ENCODE measurements around the gene PIAS1. TPM values are rescaled to one million over a fixed set of nuclear protein-coding genes. Genes with fewer than 3 reads are reported as not detected.
"Not testable (repeated sequence)": the region's sequence is repeated elsewhere in the genome, so short reads cannot be mapped to it uniquely, and the experiment has no call there.

PIAS1 gene
- total RNA-seq, 4 donors from 2014 or later = 19.9 to 69.2 (median 26.6) TPM

DNA sequence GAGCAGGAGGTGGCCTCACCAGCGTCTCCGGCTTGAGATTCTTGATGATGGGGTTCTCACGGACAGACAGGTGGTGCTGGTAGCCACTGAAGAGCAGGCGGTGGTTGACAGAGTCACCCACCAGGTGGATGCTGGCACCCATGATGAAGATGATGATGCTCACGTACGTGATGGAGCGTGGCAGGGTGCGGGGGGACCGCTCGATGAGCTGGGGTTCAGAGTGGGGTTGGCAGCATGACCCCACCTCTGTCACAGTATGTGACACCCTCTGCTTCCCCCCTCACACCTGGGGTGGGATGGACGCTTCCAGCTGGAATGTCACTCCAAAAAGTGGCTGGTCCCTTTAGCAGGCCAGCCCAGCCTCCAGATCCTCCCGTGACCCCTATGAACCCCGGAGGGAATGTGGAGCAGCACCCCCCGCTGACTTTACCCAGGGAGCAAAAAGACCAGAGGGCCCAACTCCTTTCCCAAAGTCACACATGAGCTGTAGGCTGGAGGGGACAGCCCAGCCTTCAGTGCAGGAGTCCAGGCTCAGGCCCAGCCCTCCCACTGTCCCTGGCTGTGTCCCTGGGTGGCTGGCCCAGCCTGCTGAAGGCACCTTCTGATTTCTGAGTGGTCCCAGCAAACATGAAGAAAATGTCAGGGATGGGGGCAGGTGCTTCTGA lies 157.7 kb downstream of the PIAS1 start:
- no peaks in the 10 kb centered on the region for H3K27me3 ChIP-seq
- no peak for DNase-seq
- H3K9me3 ChIP-seq = no peaks in the 10 kb centered on the region
- H3K27ac ChIP-seq = no peak overlapping the region
- peaks cover 0 to 33% (median 0%) of the 10 kb centered on the region in 3 donors for H3K36me3 ChIP-seq
- intact Hi-C loops (cut with DNase I) = loop anchor here (10.0 kb wide), 1 partner anchor 347 kb away; no protein-coding TSS in a partner anchor
- no peak overlapping the region for H3K4me3 ChIP-seq
- peaks cover 0 to 12% (median 5%) of the 10 kb centered on the region in 3 donors for H3K4me1 ChIP-seq
- WGBS, 2 donors = 93 to 96% methylated on average over 8 to 11 of the region's 14 CpGs
- TF ChIP-seq POLR2A (IDR thresholded peaks at IDR 0.05) = no peak
- TF ChIP-seq CTCF (IDR thresholded peaks at IDR 0.05) = no peak

GRCh38 chr15:68213491-68213845 lies 159.4 kb downstream of the PIAS1 start:
- intact Hi-C loops (cut with DNase I) = loop anchor here (10.0 kb wide), 1 partner anchor 349 kb away; no protein-coding TSS in a partner anchor
- not testable (repeated sequence) for DNase-seq, H3K27ac ChIP-seq, H3K27me3 ChIP-seq, H3K9me3 ChIP-seq, H3K4me3 ChIP-seq
- peaks cover 0 to 47% (median 0%) of the 10 kb centered on the region in 3 donors for H3K36me3 ChIP-seq
- peaks cover 0 to 11% (median 5%) of the 10 kb centered on the region in 3 donors for H3K4me1 ChIP-seq
- 93% methylated on average over 3 to 6 of the region's 6 CpGs for WGBS, 2 donors

DNA sequence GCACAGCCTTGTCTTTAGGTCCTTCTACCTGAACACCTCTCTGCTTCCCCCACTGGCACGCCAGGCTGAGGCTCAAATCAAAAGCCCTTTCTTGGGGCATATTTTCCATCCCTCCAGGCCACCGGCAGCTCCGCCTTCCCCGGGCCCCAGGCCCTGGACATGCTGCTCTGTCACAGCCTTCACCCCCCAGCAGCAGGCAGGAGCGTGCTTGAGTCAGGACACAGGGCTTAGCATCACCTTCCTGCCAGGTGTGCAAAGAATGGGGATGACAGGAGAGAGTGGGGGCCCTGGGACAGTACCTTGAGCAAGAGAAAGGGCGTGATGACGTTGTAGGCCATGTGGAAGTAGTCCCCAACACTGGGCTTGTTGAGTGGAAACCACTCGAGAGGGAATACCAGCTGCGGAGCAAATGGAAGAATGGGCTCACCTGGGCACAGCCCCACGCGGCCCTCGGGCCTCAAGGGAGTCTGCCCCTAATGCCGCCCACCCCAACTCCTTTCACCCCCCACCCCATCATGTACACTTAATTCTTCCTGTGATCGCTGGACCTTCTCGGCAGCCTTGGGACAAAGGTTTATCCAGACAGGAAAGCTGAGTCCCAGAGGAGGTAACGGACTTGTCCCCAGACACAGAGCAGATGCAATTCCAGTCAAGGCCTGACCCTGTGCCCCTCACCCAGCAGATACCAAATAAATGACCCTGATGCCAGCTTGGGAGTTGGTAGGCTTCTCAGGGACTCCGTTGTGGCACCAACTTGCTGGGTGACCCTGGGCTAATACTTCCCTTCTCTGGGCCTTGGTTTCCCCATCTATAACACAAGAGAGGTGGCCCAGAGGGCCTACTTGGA lies 160.1 kb downstream of the PIAS1 start:
- Histone ChIP-seq H3K27me3 (no peaks in the 10 kb centered on the region), H3K4me1 (peaks cover 0 to 11% (median 5%) of the 10 kb centered on the region in 3 donors), H3K36me3 (peaks cover 0 to 50% (median 0%) of the 10 kb centered on the region in 3 donors), H3K9me3 (no peaks in the 10 kb centered on the region), H3K4me3 (no peak overlapping the region), H3K27ac (no peak overlapping the region)
- WGBS, 2 donors = 87 to 95% methylated on average over 5 to 12 of the region's 17 CpGs
- intact Hi-C loops (cut with DNase I) = loop anchor here (10.0 kb wide), 1 partner anchor 349 kb away; no protein-coding TSS in a partner anchor
- TF ChIP-seq POLR2A (IDR thresholded peaks at IDR 0.05) = no peak
- no peak for TF ChIP-seq CTCF (IDR thresholded peaks at IDR 0.05)
- DNase-seq = no peak

DNA sequence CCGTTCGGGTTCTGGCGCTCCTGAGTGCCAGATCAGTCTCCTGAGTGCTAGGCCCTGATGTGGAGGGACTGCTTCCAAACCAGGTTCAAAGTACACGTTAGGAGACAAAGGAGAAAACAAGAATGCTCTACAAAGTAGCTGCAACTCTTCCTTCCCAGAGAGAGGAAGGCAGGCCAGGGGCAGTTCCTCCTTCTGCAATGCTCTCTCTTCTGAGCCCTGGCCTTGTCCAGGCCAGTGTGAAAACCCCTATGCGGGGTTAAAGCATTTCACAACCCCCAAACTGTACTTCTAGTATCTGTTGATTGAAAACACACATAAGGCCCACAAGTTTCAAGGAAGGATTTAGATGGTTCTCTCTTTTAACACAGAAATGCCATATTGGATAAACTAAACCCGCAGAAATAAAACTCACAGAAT lies 160.7 kb downstream of the PIAS1 start:
- intact Hi-C loops (cut with DNase I) = loop anchor here (10.0 kb wide), 1 partner anchor 350 kb away; no protein-coding TSS in a partner anchor
- Histone ChIP-seq H3K4me3 (no peak overlapping the region), H3K27me3 (no peaks in the 10 kb centered on the region), H3K4me1 (peaks cover 0 to 11% (median 5%) of the 10 kb centered on the region in 3 donors), H3K36me3 (peaks cover 0 to 47% (median 0%) of the 10 kb centered on the region in 3 donors), H3K27ac (no peak overlapping the region), H3K9me3 (no peaks in the 10 kb centered on the region)
- TF ChIP-seq CTCF (IDR thresholded peaks at IDR 0.05) = no peak
- TF ChIP-seq POLR2A (IDR thresholded peaks at IDR 0.05) = no peak
- 62 to 88% methylated on average over 4 to 6 of the region's 6 CpGs for WGBS, 2 donors
- DNase-seq = no peak

DNA sequence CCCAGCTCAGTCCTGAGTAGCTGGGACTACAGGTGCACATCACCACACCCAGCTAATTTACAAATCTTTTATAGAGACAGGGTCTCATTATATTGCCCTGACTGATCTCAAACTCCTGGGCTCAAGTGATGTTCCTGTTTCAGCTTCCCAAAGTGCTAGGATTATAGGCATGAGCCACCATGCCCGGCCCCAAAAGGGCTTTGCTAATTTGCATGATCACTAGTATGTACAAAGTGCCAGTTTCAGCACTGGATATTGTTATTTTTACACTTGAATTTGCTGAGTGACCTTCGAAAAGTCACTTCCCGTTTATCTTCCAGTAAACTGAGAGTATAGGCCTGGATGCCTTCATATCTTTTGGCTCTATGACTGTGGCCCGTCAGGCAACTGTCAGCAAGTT lies 163.2 kb downstream of the PIAS1 start:
- no peaks in the 10 kb centered on the region for H3K4me1 ChIP-seq
- H3K27ac ChIP-seq = no peak overlapping the region
- no peak for TF ChIP-seq POLR2A (IDR thresholded peaks at IDR 0.05)
- TF ChIP-seq CTCF (IDR thresholded peaks at IDR 0.05) = no peak
- H3K4me3 ChIP-seq = no peak overlapping the region
- WGBS, 2 donors = 84% methylated on average over 4 of the region's 4 CpGs
- H3K36me3 ChIP-seq = peaks cover 0 to 47% (median 0%) of the 10 kb centered on the region in 3 donors
- H3K27me3 ChIP-seq = no peaks in the 10 kb centered on the region
- no peak for DNase-seq
- H3K9me3 ChIP-seq = no peaks in the 10 kb centered on the region
- intact Hi-C loops (cut with DNase I) = loop anchor here (10.0 kb wide), 1 partner anchor 353 kb away; no protein-coding TSS in a partner anchor
